ENCODE measurements around the gene PTPRN2. TPM values are rescaled to one million over a fixed set of nuclear protein-coding genes. Genes with fewer than 3 reads are reported as not detected.

Gene PTPRN2
- total and polyA plus RNA-seq, 7 donors = 0.47 to 0.82 (median 0.51) TPM

GRCh38 chr7:157614457-157615020 lies 973.1 kb downstream of the PTPRN2 start:
- no peak overlapping the region for H3K4me3 ChIP-seq
- DNase-seq = no peak
- WGBS, 3 donors = 83 to 86% (median 84%) methylated on average over 12 of the region's 12 CpGs
- ATAC-seq = no peak
- H3K36me3 ChIP-seq (ENCODE audit: insufficient read depth in 1 of 2, low read depth in 1 of 2) = no peaks in the 10 kb centered on the region
- no peaks in the 10 kb centered on the region for H3K9me3 ChIP-seq
- intact Hi-C loops (cut with DNase I) = no loop called here
- no peak overlapping the region for H3K27ac ChIP-seq
- TF ChIP-seq, protein P1, sequence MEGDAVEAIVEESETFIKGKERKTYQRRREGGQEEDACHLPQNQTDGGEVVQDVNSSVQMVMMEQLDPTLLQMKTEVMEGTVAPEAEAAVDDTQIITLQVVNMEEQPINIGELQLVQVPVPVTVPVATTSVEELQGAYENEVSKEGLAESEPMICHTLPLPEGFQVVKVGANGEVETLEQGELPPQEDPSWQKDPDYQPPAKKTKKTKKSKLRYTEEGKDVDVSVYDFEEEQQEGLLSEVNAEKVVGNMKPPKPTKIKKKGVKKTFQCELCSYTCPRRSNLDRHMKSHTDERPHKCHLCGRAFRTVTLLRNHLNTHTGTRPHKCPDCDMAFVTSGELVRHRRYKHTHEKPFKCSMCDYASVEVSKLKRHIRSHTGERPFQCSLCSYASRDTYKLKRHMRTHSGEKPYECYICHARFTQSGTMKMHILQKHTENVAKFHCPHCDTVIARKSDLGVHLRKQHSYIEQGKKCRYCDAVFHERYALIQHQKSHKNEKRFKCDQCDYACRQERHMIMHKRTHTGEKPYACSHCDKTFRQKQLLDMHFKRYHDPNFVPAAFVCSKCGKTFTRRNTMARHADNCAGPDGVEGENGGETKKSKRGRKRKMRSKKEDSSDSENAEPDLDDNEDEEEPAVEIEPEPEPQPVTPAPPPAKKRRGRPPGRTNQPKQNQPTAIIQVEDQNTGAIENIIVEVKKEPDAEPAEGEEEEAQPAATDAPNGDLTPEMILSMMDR (IDR thresholded peaks at IDR 0.05) = no peak
- peaks cover 0 to 38% (median 15%) of the 10 kb centered on the region in 3 donors for H3K27me3 ChIP-seq (ENCODE audit: insufficient read depth in 3 of 3, low read length in 2 of 3)
- H3K4me1 ChIP-seq = no peaks in the 10 kb centered on the region

DNA sequence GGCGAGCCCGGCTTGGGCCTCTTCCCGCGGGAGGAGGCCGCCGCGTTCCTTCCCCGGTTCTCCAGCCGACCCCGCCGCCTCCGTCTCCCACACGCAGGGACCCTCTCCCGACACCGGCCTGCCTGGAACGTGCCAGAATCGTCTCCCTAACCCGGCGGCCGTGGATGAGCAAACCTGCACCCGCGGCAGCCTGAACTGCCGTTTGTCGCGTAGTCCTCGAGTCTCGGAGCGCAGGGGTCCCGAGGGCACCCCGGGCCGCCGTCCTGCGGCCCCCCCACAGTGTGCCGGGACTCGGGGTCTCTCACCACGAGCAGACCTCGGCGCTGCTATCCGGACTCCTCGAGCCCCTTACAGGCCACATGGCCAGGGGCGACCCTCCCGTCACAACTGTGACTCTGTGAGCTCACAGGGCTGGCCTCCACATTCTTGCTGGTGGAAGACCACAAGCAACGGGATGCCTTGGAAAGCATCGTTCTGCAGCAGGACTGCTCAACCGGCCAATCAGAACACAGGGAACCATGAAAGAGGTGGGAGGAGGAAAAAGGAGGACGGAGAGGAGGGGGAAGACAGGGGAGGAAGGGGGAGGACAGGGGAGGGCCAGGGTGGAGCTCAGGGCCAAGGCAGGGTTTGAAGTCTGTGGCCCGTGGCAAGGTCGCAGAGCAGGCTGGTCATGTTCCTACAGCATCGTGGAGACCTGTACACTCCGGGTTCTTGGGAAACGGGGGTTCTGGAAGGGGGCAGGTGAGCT lies 973.9 kb downstream of the PTPRN2 start:
- Histone ChIP-seq H3K9me3 (no peaks in the 10 kb centered on the region), H3K36me3 (ENCODE audit: insufficient read depth in 1 of 2, low read depth in 1 of 2) (no peaks in the 10 kb centered on the region), H3K27ac (no peak overlapping the region), H3K4me1 (no peaks in the 10 kb centered on the region), H3K4me3 (peak overlapping the region; percentile 63), H3K27me3 (ENCODE audit: insufficient read depth in 3 of 3, low read length in 2 of 3) (peaks cover 0 to 38% (median 14%) of the 10 kb centered on the region in 3 donors)
- 28 to 50% (median 30%) methylated on average over 46 to 51 of the region's 51 CpGs for WGBS, 3 donors
- ATAC-seq (no peak), DNase-seq (no peak)
- TF ChIP-seq, protein P1 (IDR thresholded peaks at IDR 0.05) = no peak
- intact Hi-C loops (cut with DNase I) = no loop called here

DNA sequence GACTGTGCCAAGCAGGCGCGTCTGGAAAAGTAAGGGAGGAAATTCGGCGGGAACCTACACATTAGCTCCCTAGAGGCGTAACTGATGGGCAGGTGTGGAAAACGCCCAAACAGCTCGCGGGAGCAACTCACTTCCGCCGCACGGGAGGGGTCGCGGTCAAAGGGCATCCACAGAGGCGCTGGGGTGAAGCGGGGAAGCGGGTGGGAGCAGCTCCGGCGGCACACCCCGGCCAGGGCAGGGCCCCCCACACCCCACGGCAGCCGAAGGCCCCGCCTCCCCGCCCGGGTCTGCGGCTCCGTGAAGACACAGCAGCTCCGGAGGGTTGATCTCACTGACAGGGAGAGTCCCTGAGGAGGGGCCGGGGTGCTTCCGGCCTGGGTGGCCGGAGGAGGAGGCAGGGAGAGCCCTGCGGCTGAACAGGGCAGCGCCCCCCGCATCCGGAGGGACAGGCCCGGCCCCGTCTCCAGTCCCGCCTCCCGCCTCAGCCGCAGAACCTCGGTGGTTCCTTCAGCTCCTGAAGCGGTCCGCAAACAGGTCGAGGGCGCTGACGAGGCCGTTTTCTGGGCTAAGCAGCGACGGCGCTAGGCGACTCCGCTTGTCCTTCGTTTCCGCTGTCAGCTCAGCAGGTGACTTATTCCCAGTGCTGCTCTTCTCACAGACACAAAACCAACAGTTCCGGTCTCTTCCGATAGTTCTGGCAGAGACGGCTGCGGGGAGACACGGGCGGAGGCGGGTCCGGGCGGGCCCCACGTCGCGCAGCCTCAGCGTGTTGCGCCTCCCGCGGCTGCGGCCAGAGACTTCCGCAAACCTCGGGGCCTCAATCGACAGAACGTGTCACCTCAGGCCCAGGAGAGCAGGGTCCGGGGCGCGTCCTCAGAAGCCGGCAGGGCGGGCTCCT lies 974.7 kb downstream of the PTPRN2 start:
- H3K4me3 ChIP-seq = peak overlapping the region; percentile 63
- DNase-seq (peak; percentile 58 to 68), ATAC-seq (peak in 2 of 4 donors; percentile 35 to 50)
- 9 to 33% (median 20%) methylated on average over 70 to 79 of the region's 79 CpGs for WGBS, 3 donors
- no peaks in the 10 kb centered on the region for H3K4me1 ChIP-seq
- intact Hi-C loops (cut with DNase I) = no loop called here
- H3K27me3 ChIP-seq (ENCODE audit: insufficient read depth in 3 of 3, low read length in 2 of 3) = peaks cover 0 to 44% (median 14%) of the 10 kb centered on the region in 3 donors
- H3K9me3 ChIP-seq = no peaks in the 10 kb centered on the region
- H3K36me3 ChIP-seq (ENCODE audit: insufficient read depth in 1 of 2, low read depth in 1 of 2) = no peaks in the 10 kb centered on the region
- H3K27ac ChIP-seq = no peak overlapping the region
- TF ChIP-seq, protein P1 (IDR thresholded peaks at IDR 0.05) = no peak

DNA sequence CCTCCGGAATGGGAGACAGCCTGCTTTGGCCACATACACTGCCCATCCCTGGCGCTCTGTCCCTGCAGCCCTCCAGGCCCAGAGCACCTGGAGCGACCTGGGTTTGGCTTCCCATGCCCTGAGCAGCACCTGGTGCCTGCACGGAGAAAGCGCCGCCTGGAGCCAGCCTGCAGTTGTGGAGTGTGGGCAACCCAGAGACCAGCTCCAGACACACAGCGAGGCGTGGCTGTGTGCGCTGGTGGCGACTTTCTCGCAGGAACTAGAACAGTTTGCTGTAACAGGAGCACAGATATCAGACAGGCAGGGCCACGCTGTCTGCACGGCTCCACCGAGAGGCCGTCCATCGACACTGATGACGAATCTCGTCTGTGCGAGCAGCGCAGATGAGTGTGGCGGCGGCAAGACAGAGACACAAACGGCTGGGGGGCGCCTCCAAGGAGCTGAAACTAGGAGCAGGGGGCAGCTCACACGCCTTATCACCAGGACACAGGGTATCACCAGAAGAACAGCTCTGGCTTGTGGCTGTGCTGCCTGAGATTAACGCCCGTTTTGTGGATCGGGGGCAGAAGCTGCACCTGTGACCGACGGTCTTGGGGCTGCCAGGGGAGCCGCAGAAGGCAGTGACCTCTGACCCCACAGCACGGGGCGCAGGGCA lies 975.5 kb downstream of the PTPRN2 start:
- ATAC-seq (no peak), DNase-seq (no peak)
- 68 to 75% (median 75%) methylated on average over 33 of the region's 33 CpGs for WGBS, 3 donors
- intact Hi-C loops (cut with DNase I) = no loop called here
- H3K4me3 ChIP-seq = peak overlapping the region; percentile 63
- TF ChIP-seq, protein P1 (IDR thresholded peaks at IDR 0.05) = no peak
- no peak overlapping the region for H3K27ac ChIP-seq
- H3K9me3 ChIP-seq = no peaks in the 10 kb centered on the region
- H3K36me3 ChIP-seq (ENCODE audit: insufficient read depth in 1 of 2, low read depth in 1 of 2) = no peaks in the 10 kb centered on the region
- peaks cover 0 to 44% (median 14%) of the 10 kb centered on the region in 3 donors for H3K27me3 ChIP-seq (ENCODE audit: insufficient read depth in 3 of 3, low read length in 2 of 3)
- no peaks in the 10 kb centered on the region for H3K4me1 ChIP-seq

Data from psoas muscle (tissue), 8 donors.